ENCODE data around the gene ASPSCR1. TPM values are rescaled to one million over a fixed set of nuclear protein-coding genes. Genes with fewer than 3 reads are reported as not detected.
A peak's percentile ranks its signal among the peaks of the same experiment; 100 is the strongest.

The ASPSCR1 gene
- total and polyA plus RNA-seq, 10 of the 15 experiments (the other 5 are each of a cell fraction or from before 2014, with no cell fraction given) = 1.5 to 48.4 (median 25.4) TPM

DNA sequence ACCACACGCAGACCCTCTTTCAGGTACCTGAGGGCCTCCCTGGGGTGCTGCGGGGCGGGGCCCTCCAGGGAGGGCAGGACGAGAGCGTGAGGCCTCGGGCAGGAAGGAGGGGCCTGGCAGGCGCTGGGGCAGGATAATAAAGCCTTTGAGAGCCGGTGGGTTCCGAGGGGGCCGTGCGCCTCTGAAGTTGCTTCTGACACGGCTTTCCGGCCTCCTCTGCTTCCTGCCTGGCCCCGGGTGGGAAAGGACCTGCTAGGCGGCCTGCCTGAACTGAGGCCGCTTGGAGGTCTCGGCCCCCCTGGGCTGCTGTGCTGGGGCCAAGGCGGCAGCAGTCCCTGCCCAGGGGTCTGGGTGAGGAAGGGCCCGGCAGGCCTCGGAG lies 34.8 kb downstream of the ASPSCR1 start:
- TF ChIP-seq POLR2A (IDR thresholded peaks at IDR 0.05; ENCODE audit: low read depth, low read length) = 0 out of 2 replicates have a peak, but pooled peaks have one; percentile 3
- no peak for TF ChIP-seq HCFC1 (IDR thresholded peaks at IDR 0.05; ENCODE audit: low read length)
- TF ChIP-seq MEF2B (IDR thresholded peaks at IDR 0.05; ENCODE audit: partially characterized antibody, poor library complexity, severe bottlenecking) = no peak
- TF ChIP-seq CEBPZ (IDR thresholded peaks at IDR 0.05; ENCODE audit: low read depth, low read length) = no peak
- no peak for DNase-seq (ENCODE audit: low read depth, low spot score)
- ChIA-PET POLR2A (no interaction called here), CTCF (no interaction called here), RAD21 (ENCODE audit: unreplicated experiment) (no interaction called here), SMC1A (ENCODE audit: uncharacterized antibody, unreplicated experiment) (no interaction called here)
- intact Hi-C loops (cut with micrococcal nuclease; ENCODE audit: unreplicated experiment) = no loop called here
- H3K9ac ChIP-seq (ENCODE audit: control insufficient read depth, insufficient read depth, low read length) = no peak overlapping the region
- H3K36me3 ChIP-seq (ENCODE audit: control insufficient read depth in 2 of 2, insufficient read depth in 2 of 2, low read length in 1 of 2) = no peaks in the 10 kb centered on the region
- FAIRE-seq = no peak
- no peak overlapping the region for H3K27ac ChIP-seq (ENCODE audit: control insufficient read depth, insufficient read depth)
- in situ Hi-C loops (cut with MboI) = no loop called here
- H2AFZ ChIP-seq (ENCODE audit: control insufficient read depth, low read depth, low read length) = no peak overlapping the region
- ATAC-seq = no peak
- no peak overlapping the region for H3K4me3 ChIP-seq
- no TSS peak for BruUV-seq (replicated peaks)
- WGBS (ENCODE audit: insufficient coverage, insufficient replicate concordance, low lambda C conversion rate, missing lambda C conversion rate) = 87% methylated on average over 15 of the region's 20 CpGs
- no peaks in the 10 kb centered on the region for H4K20me1 ChIP-seq (ENCODE audit: control insufficient read depth, insufficient read depth)
- no peaks in the 10 kb centered on the region for H3K79me2 ChIP-seq (ENCODE audit: control insufficient read depth, insufficient read depth, low read length)
- no peak overlapping the region for H3K4me2 ChIP-seq (ENCODE audit: control insufficient read depth, insufficient read depth)
- H3K4me1 ChIP-seq (ENCODE audit: control insufficient read depth, insufficient read depth, low read length) = no peaks in the 10 kb centered on the region
- no peaks in the 10 kb centered on the region for H3K27me3 ChIP-seq (replicated peaks in 1 of 2; ENCODE audit: control insufficient read depth in 2 of 2, insufficient read depth in 2 of 2, low read length in 1 of 2)
- H3K9me3 ChIP-seq (replicated peaks; ENCODE audit: control insufficient read depth, insufficient read depth, low read length) = no peaks in the 10 kb centered on the region
